Measurements from ENCODE around the gene DBH. TPM values are rescaled to one million over a fixed set of nuclear protein-coding genes. Genes with fewer than 3 reads are reported as not detected.

DBH gene
- polyA plus RNA-seq, 1 donor (not counting 4 experiments of a cell fraction or from before 2014, with no cell fraction given) = not detected

GRCh38 chr9:133606708-133607025, 29.5 kb upstream of the DBH start:
- Histone ChIP-seq H3K36me3 (ENCODE audit: control insufficient read depth in 2 of 2, extremely low read depth in 1 of 2, insufficient read depth in 2 of 2, low read length in 2 of 2) (no peaks in the 10 kb centered on the region), H3K79me2 (ENCODE audit: control insufficient read depth, insufficient read depth, low read length) (no peaks in the 10 kb centered on the region), H3K27ac (ENCODE audit: control insufficient read depth, insufficient read depth, low read length) (no peak overlapping the region), H3K9me3 (ENCODE audit: control insufficient read depth, low read depth, low read length) (no peaks in the 10 kb centered on the region), H3K9ac (ENCODE audit: control insufficient read depth, extremely low read depth, insufficient read depth, low read length) (no peak overlapping the region), H3K4me1 (ENCODE audit: control insufficient read depth, extremely low read depth, insufficient read depth, low read length) (no peaks in the 10 kb centered on the region), H3K4me3 (ENCODE audit: control insufficient read depth in 2 of 3, extremely low read depth in 1 of 3, insufficient read depth in 2 of 3, low read depth in 1 of 3, low read length in 3 of 3) (no peak overlapping the region), H3K27me3 (ENCODE audit: control insufficient read depth, extremely low read depth, insufficient read depth, low read length) (peaks cover 57% of the 10 kb centered on the region), H4K20me1 (ENCODE audit: control insufficient read depth, extremely low read depth, insufficient read depth, low read length) (no peaks in the 10 kb centered on the region), H3K9me1 (ENCODE audit: control insufficient read depth, extremely low read depth, insufficient read depth, low read length) (no peaks in the 10 kb centered on the region), H2AFZ (ENCODE audit: control insufficient read depth, low read length) (no peak overlapping the region), H3K4me2 (ENCODE audit: control insufficient read depth, extremely low read depth, insufficient read depth, low read depth, low read length) (no peak overlapping the region)
- TF ChIP-seq CTCF (optimal IDR thresholded peaks at IDR 0.05 in 1 of 3, IDR thresholded peaks at IDR 0.05 in 1 of 3, conservative IDR thresholded peaks at IDR 0.05 in 1 of 3; ENCODE audit: extremely low read depth in 1 of 3, insufficient read depth in 2 of 3, low read length in 3 of 3) = no peak
- TF ChIP-seq EZH2 (IDR thresholded peaks at IDR 0.05; ENCODE audit: low read length) = no peak
- FAIRE-seq = no peak
- dilution Hi-C loops (cut with MboI; ENCODE audit: extremely low pct_ligation_motif_present, low sequenced_read_pairs) = no loop called here
- no peak for DNase-seq (ENCODE audit: low read depth, low spot score)

- Histone ChIP-seq H3K9ac (ENCODE audit: control insufficient read depth, extremely low read depth, insufficient read depth, low read length) (no peak overlapping the region), H3K9me1 (ENCODE audit: control insufficient read depth, extremely low read depth, insufficient read depth, low read length) (no peaks in the 10 kb centered on the region), H3K27ac (ENCODE audit: control insufficient read depth, insufficient read depth, low read length) (no peak overlapping the region), H4K20me1 (ENCODE audit: control insufficient read depth, extremely low read depth, insufficient read depth, low read length) (no peaks in the 10 kb centered on the region), H3K79me2 (ENCODE audit: control insufficient read depth, insufficient read depth, low read length) (no peaks in the 10 kb centered on the region), H3K9me3 (ENCODE audit: control insufficient read depth, low read depth, low read length) (no peaks in the 10 kb centered on the region), H3K4me2 (ENCODE audit: control insufficient read depth, extremely low read depth, insufficient read depth, low read depth, low read length) (no peak overlapping the region), H2AFZ (ENCODE audit: control insufficient read depth, low read length) (no peak overlapping the region), H3K27me3 (ENCODE audit: control insufficient read depth, extremely low read depth, insufficient read depth, low read length) (peaks cover 62% of the 10 kb centered on the region), H3K4me1 (ENCODE audit: control insufficient read depth, extremely low read depth, insufficient read depth, low read length) (no peaks in the 10 kb centered on the region), H3K4me3 (ENCODE audit: control insufficient read depth in 2 of 3, extremely low read depth in 1 of 3, insufficient read depth in 2 of 3, low read depth in 1 of 3, low read length in 3 of 3) (no peak overlapping the region), H3K36me3 (ENCODE audit: control insufficient read depth in 2 of 2, extremely low read depth in 1 of 2, insufficient read depth in 2 of 2, low read length in 2 of 2) (no peaks in the 10 kb centered on the region)
- DNase-seq (ENCODE audit: low read depth, low spot score) (no peak), FAIRE-seq (no peak)
- dilution Hi-C loops (cut with MboI; ENCODE audit: extremely low pct_ligation_motif_present, low sequenced_read_pairs) = no loop called here
- no peak for TF ChIP-seq EZH2 (IDR thresholded peaks at IDR 0.05; ENCODE audit: low read length)
- no peak for TF ChIP-seq CTCF (optimal IDR thresholded peaks at IDR 0.05 in 1 of 3, IDR thresholded peaks at IDR 0.05 in 1 of 3, conservative IDR thresholded peaks at IDR 0.05 in 1 of 3; ENCODE audit: extremely low read depth in 1 of 3, insufficient read depth in 2 of 3, low read length in 3 of 3)
These were observed 28.8 kb upstream of the DBH start for GRCh38 chr9:133607381-133607780.

Data from keratinocyte (primary cell).